NCI-H446 treated with DMSO at 0.1 percent for 48 hours (cell line): ENCODE measurements around the gene FCRL3.
"Not testable (repeated sequence)": the region's sequence is repeated elsewhere in the genome, so short reads cannot be mapped to it uniquely, and the experiment has no call there.

Source experiments
- DNase-seq: peaks from one replicate; lab custom pipeline; 2025; lab: John Stamatoyannopoulos, UW

Gene FCRL3, protein sequence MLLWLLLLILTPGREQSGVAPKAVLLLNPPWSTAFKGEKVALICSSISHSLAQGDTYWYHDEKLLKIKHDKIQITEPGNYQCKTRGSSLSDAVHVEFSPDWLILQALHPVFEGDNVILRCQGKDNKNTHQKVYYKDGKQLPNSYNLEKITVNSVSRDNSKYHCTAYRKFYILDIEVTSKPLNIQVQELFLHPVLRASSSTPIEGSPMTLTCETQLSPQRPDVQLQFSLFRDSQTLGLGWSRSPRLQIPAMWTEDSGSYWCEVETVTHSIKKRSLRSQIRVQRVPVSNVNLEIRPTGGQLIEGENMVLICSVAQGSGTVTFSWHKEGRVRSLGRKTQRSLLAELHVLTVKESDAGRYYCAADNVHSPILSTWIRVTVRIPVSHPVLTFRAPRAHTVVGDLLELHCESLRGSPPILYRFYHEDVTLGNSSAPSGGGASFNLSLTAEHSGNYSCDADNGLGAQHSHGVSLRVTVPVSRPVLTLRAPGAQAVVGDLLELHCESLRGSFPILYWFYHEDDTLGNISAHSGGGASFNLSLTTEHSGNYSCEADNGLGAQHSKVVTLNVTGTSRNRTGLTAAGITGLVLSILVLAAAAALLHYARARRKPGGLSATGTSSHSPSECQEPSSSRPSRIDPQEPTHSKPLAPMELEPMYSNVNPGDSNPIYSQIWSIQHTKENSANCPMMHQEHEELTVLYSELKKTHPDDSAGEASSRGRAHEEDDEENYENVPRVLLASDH

DNA sequence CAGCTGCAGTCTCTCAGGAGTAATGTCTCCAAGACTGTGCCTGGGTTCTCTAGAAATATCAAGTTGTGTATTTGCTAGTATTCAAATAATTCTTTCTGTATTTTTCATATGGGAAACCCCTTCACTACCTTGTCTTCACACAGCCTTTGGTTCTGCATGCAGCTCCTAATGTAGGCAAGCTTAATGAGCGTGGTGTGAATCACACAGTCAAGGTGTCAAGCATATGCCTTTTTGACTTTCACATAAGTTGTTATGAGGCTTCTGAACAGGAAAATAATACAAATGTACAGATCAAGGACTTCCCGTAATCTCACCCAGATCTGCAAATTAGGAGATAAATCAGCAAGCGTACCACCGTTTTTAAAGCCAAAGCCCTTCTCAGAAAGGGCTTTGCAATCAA, at the start of gene FCRL3:
TSS of gene FCRL3 (minus strand) at position 38 of the 400 bp plus-strand sequence. CDS start 280 bp downstream, outside the sequence.
- no peak for DNase-seq

DNA sequence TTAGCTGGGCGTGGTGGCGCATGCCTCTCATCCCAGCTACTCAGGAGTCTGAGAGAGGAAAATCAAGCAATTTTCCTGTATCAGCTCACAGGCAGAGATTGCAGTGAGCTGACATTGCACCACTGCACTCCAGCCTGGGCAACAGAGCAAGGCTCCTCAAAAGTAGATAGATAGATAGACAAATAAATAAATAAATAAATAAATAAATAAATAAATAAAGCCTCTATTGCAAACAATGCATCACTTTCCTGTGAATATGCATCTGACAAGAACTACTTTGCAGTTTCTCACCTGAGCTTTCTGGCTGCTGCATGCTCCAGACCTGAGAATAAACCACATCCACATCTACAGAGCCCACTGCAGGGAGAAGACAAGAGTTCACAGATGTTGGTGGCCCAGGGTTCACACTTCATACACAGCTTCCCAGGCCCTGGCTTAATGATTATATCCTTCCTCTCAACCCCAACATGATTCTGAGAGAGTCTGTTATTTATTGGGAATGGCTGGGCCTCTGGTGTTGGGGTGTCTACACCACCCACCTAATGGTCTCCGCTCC, 47.8 kb upstream of the FCRL3 start:
- DNase-seq: no peak

DNA sequence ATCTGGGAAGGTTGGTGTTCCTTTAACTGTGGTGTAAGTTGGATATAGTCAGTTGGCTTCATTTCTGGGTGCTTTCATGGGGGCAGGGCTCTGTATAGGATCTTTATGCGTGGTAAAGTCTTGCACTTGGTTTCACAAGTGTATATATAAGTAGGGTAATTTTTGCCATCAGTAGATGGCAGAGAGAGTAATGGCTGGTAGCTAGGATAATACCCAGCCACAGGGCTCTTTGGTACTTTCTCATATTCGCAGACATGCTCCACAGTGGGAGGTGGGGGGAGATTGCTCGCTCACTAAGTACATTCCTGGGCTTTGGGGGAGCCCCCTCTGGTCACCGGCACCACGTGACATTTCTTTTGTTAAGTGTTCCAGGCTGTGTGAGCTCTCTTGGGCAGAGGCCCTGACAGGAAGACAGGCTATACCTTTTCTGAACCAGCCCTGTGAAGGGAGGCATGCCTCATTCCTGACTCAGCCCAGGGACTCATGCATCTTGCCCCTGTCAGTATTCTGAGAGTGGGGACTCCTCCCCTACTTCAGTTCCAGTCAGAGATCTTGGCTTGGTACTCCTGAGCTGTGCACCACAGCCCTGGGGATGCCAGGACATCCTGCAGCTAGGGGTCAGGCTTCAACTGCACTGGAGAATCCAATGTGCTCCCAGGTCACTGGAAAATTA, 38.8 kb upstream of the FCRL3 start:
- DNase-seq: no peak

DNA sequence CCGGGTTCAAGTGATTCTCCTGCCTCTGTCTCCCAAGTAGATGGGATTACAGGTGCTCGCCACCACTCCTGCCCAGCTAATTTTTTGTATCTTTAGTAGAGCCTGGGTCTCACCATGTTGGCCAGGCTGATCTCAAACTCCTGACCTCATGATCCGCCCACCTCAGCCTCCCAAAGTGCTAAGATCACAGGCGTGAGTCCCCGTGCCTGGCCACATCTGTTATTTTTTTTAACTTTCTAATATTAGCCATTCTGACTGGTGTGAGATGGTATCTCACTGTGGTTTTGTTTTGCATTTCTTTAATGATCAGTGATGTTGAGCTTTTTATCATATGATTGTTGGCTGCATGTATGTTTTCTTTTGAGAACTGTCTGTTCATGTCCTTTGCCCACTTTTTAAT, 35.4 kb upstream of the FCRL3 start:
- DNase-seq: not testable (repeated sequence)

DNA sequence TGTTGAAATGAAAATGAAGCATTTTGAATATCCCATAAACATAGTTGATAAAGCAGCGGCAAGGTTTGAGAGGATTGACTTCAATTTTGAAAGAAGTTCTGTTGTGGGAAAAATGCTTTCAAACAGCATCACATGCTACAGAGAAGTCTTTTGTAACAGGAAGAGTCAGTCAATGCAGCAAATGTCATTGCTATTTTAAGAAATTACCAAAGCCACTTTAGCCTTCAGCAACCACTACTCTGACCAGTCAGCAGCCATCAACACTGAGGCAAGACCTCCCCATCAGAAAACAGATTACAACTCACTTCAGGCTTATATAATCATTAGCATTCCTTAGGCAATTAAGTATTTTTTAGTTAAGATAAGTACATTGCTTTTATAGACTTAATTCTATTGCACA, 33.8 kb upstream of the FCRL3 start:
- DNase-seq: no peak

DNA sequence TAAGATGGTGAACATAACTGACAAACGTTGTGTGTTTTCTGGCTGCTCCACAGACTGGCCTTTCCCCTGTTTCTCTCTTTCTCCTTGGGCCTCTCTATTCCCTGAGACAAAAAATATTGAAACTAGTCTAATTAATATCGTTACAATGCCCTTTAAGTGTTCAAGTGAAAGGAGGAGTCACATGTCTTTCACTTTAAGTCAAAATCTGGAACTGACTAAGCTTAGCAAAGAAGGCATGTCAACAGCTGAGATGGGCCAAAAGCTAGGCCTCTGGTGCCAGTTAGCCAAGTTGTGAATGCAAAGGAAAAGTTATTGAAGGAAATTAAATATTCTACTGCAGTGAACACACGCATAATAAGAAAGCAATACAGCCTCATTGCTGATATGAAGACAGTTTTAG, 32.2 kb upstream of the FCRL3 start:
- DNase-seq: no peak

DNA sequence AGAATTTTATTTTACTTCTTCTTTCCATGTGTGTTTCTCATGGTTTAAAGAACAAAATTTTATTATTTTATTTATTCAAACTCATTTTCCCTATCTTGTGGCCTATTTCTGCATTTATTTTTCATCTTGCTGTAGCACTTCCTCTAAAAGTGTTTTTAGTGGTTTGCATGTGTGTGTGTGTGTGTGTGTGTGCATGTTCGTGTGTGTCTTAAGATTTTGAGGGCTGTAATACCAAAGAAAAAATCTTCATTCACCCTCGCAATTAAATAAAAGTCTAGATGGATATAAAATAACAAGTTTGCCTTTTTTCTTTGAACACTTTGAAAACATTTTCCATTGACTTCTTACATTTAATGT, 24.6 kb upstream of the FCRL3 start:
- no peak for DNase-seq

DNA sequence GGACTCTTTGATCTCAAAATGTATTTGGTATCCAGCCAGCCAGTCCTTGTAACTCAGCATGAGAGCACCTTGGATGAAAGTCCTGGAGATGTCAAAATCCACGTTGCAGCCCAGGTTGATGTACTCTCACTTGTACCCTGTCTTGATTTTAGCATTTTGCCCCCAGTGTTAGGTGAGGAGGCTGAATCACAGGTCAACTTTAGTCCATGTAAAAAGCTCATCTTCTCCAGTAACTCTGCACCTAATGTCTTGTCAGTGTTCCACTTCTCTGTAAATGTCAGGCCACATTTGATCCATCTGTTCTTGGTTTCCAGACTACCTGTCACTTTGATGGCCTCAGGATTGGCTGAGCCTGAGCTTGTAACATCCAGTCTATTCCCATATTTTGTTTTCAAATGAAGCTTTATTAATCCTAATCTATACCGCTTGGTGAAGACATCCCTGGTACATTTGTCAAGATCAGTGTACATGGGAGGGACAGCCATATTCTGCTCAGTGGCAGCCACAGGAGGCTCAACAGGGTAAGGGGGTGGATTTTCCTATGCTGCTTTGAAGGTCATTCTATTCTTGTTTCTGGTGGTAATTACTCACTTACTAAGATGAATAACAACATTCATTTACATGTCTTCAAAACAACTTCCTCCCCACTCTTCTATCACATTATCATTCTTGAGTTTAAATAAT, 24.1 kb upstream of the FCRL3 start:
- DNase-seq: no peak

DNA sequence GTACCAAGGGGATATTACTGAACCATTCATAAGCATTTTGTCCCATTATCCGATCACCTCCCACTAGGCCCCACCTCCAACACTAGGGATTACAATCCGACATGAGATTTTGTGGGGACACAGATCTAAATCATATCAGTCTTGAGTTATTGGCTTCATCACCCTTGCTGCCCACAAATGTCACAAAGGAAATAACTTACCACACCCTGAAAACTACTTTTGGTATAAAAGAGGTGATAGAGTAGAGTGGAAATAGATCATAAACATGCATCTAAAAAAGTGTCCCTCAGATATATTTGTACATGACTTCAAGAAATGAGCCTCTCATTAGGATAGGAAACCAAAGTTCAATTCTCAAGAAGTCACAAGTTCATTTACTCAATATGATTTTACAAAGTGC, 22.6 kb upstream of the FCRL3 start:
- no peak for DNase-seq

DNA sequence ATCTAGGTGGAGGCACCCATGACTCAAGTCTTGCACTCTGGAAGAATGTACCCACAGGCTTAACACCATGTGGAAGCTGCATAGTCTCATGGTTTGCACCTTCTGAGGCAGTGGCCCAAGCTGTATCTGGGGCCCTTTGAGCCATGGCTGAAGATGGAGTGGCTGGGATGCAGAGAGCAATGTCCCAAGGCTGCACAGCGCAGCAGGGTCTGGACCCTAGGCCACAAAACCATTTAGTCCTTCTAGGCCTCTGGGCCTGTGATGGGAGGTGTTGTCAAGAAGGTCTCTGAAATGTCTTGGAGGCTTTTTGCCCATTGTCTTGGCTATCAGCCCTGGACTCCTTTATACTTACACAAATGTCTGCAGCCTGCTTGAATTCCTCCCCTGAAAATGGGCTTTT, 21.4 kb upstream of the FCRL3 start:
- no peak for DNase-seq

DNA sequence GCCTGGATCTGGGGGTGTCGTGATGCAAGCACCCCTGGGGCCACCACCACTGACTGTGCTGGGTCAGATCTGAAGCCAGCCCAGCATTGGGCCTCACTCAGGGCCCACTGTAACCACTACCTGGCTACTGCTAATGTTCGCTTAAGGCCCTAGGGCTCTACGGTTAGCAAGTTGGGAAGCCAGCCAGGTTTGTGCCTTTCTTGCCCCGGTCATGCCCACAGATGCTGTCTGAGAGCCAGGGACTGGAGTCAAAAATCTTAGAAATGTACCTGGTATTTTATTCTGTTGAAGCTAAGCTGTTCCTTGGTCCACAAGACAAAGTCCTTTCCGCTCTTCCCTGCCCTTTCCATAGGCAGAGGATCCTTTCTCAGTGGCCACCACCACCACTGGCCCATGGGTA, 15.2 kb upstream of the FCRL3 start:
- no peak for DNase-seq

DNA sequence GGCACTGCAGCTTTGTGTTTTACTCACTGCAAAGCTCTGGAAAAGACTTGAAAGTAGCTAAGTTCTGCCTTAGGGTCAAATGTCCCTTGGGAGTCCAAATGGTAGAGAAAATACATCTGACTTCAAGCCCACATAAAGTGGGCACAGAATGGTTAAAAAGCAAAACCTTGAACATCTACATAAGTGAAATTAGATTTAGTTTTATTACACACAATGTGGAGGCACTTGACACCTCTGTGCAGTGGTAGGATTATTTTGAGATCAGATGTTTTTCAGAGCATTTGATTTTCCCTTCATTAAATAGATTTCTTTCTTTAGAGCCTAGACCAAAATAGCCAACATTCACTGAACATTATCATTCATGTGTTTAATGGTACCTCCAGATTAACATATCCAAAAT, 11.2 kb upstream of the FCRL3 start:
- no peak for DNase-seq

DNA sequence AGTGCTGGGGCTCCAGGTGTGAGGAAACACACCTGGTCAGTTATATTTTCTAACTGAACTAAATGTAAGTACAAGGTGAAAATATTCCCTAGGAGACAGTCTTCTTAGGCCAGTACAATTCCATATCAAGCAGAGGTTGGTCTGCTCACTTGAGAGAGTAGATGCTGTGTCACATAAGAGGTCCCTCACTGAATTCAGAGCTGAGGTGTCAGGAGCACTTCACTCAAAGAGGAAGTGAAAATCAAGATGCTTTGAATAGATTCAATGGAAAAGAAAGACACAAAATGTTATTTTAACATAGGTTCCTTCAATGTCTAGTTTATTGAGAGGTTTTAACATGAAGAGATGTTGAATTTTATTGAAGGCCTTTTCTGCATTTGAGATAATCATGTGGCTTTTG, 4.3 kb upstream of the FCRL3 start:
- DNase-seq: no peak

DNA sequence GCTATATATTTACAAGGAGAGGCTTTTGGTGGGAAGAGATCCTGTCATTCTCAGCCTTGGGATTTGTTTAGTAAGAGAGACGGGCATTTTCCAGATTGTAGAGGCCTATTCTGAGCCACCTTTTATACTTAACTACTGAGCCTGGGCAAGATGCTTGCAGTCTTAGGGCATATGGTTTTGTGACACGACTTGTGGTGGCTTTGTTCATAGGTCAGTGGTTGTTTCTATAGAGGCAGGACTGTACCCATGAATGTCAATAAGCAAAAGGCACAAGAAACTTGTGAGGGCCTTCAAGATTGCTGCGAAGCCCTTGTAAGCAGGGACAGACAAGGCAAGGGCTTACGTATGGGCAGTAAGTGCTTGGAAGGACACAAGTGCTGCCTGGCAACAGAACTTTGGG, 3.4 kb upstream of the FCRL3 start:
- DNase-seq: no peak

DNA sequence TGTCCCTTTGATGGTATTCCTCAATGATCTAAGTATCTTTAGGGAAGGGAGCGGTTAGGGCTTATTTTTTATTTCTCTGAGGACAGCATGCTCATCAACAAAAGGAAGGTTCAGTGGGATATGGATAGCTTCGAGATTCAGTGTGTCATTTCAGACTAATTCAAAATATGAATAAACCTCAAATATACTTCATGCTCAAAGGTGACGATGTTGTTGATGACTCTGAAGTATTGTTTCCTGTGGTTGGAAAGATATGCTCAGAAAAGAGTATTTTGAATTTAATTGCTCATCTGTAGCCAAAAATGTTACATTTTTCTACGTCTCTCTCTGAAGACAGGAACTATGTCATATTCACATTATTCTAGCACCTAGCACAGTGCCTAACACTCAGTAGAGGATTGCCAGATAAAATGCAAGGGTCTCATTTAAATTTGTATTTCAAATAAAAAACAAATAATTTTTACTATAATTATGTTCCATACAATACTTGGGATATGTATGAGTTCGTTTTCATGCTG, 1.8 kb upstream of the FCRL3 start:
- no peak for DNase-seq

DNA sequence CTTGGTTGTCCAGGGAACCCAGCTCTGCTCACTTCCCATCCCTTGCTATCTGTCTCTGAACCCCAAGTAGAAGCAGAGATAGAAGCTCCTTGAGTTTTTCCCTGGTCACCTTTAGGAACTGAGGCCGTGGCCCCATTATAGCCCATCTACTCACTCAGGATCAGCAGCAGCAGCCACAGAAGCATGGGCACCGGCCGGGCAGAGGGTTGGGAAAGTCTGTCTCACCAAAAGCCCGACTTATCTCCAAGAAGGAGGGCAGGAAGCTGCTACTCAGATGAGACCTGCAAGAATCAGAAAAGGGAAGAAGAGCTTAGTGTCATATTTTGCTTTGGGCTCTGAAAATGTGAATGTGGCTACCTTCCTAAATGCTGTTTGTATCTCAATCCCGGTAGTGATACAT, 264 bp downstream of the FCRL3 start:
- DNase-seq: no peak

DNA sequence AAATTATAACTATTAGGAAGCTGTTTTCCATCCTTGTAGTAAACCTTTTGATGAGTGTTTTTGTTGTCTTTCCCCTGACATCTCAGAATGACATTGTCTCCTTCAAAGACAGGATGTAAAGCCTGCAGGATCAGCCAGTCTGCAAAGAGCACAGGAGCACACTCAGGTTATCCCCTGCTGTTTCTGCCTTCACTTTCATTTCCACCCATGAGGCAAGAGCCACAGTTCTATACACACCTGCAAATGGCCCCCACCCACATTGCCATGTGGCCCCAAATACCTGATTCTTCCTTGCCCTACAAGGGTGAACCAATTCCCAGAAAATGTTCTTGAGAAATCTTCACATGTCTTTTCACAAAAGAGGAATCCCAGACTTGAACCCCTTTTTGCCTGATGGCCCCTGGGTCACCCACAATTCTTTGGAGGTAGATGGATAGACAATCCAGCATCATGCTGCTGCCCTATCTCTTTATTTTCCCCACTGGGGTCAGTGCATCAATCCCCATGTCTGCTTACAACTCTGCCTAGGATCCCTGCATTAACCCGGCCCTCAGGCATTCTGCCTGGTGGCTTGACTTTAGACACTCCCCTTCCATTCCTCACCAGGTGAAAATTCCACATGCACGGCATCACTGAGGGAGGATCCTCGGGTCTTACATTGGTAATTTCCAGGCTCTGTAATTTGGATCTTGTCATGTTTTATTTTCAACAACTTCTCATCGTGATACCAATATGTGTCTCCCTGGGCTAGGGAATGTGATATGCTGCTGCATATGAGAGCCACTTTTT, 2.6 kb downstream of the FCRL3 start:
- DNase-seq: no peak

DNA sequence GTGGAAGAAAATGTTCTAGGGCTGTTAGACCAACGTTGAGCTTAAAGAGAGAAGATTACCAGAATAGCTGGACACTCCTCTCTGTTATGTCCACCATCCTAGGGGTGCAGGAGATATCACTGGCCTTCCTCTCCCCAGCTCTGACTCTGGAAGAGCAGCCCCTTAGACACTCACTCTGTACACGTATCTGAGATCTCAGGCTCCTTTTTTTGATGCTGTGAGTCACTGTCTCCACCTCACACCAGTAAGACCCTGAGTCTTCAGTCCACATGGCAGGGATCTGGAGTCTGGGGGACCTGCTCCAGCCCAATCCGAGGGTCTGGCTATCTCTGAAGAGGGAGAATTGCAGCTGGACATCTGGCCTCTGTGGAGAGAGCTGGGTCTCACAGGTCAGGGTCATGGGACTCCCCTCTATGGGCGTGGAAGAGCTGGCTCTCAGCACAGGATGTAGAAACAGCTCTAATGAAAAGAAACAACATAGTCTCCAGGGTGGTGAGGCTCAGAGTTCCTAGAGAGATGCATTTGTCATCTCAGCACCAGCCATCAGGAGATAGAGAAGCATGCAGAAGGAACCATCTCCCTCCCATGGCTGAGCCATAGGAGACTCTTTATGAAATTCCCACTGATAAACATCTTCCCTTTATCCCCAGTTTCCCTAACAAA, 3.5 kb downstream of the FCRL3 start:
- no peak for DNase-seq

DNA sequence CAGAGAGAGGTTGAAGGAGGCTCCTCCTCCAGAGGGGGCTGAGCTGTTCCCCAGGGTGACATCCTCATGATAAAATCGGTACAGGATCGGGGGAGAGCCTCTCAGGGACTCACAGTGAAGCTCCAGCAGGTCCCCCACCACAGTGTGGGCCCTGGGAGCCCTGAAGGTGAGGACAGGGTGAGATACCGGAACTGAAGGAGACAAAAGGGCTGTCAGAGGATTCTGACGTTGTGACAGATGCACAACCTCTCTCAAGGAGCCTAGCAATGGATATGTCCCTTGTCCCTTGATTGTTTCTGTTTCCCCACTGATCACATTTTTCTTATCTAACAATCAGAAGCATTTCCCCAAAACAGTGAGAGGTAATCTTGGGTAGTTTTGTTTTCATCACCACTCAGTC, 5.2 kb downstream of the FCRL3 start:
- no peak for DNase-seq

DNA sequence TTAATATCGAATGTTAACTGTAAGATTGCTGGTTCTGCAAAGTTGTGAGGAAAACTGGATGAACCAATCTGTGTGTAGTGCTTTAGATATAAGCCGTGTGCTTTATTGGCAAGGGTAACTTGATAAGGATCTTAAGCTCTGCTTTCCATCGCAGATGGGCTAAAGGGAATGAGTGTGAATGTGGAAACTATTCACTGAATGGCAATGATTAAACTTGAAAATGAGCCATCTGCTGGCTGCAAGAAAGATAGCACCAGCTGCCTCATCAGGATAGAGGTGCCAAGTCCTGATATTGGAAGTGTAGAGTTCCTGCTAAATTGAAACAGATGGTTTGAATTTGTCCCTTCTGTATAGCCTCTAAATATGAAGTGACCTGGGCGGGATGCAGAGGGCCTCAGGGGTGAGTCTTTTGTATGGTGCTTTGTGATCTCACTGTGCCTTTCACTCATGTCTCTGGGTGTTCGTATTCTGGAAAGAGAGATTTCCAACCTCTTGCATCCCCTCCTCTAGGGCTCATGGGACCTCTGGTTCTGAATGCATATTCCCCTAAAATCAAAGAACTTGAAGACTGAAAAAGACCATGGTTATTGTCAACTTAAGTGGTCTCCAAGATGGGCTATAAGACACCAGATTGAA, 9.2 kb downstream of the FCRL3 start:
- DNase-seq: peak; percentile 26
